GM19043 (cell line): ENCODE results near the gene PCDH1.
"Not testable (repeated sequence)": the region's sequence is repeated elsewhere in the genome, so short reads cannot be mapped to it uniquely, and the experiment has no call there.

Experiments
- ATAC-seq: cut with Tn5 transposase; IDR thresholded peaks from one replicate; pipeline ENCODE4 v1.9.1; 2021; ENCODE audit warnings: low read depth; ENCODE audit not compliant: unreplicated experiment

The PCDH1 gene

DNA sequence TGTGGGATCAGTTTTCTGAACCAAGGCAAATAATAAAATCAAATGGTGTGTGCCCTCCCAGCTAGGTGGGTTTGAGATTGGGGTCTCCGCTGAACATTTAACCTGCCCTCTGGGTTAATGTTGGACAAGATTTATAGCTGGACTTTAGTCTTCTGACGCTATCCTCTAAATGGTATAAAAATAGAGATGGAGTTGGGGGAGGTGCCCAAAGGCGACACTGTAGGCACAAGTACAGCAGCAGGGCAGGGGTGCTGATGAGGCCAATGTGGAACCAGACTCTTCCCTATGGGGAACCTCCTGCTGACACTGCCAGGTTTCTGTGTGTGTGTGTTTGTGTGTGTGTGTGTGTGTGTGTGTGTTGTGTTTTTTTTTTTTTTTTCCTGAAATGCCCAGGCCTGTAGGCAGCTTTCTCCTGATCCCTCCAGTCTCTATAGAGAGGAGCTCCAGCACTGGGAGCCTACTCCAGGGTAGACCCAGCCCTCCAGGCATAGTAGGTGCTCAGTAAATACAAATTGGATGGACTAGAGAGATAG lies 37.9 kb downstream of the PCDH1 start:
- no peak for ATAC-seq

- ATAC-seq: no peak
Observed at GRCh38 chr5:141839015-141839513, 39.1 kb downstream of the PCDH1 start.

GRCh38 chr5:141838326-141839014 lies 39.7 kb downstream of the PCDH1 start:
- no peak for ATAC-seq

- no peak for ATAC-seq
Observed at GRCh38 chr5:141835928-141836670, 42.1 kb downstream of the PCDH1 start.

GRCh38 chr5:141834331-141834730 lies 43.9 kb downstream of the PCDH1 start:
- no peak for ATAC-seq

GRCh38 chr5:141832131-141832530 lies 46.1 kb downstream of the PCDH1 start:
- ATAC-seq: no peak

- ATAC-seq: no peak
Observed at GRCh38 chr5:141828162-141828561, 50.0 kb downstream of the PCDH1 start.

- no peak for ATAC-seq
Observed at GRCh38 chr5:141826674-141827073, 51.5 kb downstream of the PCDH1 start.

- no peak for ATAC-seq
Observed at GRCh38 chr5:141825791-141826560, 52.2 kb downstream of the PCDH1 start.

GRCh38 chr5:141825241-141825671 lies 53.0 kb downstream of the PCDH1 start:
- ATAC-seq: no peak

GRCh38 chr5:141824717-141825116 lies 53.5 kb downstream of the PCDH1 start:
- no peak for ATAC-seq

GRCh38 chr5:141823056-141823455 lies 55.2 kb downstream of the PCDH1 start:
- no peak for ATAC-seq

DNA sequence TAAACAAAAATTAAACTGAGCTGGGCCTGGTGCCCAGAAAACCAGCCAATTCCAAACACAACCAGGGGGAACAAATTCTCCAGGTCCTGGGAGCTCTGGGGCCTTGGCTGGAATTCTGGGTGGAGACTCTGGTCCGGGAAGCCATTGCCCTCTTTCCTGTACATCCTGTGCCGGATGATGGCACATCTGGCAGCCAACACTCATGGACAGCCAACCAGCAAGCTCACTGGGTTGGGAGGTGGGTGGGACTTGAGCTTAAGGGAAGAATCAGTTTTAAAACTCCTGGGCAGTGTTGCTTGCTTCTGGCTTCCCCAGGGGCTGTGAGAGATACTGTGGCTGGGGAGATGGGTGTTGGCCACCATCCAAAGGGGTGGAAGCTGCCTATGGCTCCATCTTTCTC lies 56.1 kb downstream of the PCDH1 start:
- no peak for ATAC-seq

DNA sequence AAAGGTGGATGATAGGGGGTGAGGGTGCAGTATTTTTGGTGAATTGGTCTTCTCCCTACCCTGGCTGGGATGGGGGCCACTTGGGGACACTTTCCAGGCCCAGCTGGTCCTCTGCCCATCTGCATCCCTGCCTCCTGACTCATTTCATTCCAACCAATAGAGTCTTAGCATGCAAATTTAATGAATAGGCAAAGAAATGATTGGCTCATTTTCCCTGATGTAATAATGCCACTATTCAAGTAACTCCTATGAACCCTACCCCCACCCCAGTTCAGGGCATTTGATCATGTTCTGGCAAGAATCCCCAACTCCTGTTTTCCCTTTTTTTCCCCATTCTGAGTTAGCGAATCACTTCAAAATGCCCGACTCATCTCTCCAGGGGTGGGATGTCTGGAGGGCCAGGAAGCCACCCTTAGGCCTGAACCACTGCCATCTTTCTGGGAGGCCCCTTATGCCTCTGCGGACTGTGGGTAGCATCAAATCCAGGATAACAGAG lies 56.7 kb downstream of the PCDH1 start:
- ATAC-seq: no peak

DNA sequence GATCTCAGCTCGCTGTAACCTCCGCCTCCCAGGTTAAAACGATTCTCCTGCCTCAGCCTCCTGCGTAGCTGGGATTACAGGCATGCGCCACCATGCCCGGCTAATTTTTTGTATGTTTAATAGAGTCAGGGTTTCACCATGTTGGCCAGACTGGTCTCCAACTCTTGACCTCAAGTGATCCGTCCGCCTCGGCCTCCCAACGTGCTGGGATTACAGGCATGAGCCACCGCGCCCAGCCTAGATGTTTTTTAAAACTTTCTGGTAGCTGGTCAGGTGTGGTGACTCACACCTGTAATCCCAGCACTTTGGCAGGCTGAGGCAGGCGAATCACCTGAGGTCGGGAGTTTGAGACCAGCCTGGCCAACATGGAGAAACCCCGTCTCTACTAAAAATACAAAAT lies 57.5 kb downstream of the PCDH1 start:
- not testable (repeated sequence) for ATAC-seq

- ATAC-seq: no peak
Observed at GRCh38 chr5:141817631-141818030, 60.6 kb downstream of the PCDH1 start.

- ATAC-seq: no peak
Observed at GRCh38 chr5:141816598-141817399, 61.4 kb downstream of the PCDH1 start.

DNA sequence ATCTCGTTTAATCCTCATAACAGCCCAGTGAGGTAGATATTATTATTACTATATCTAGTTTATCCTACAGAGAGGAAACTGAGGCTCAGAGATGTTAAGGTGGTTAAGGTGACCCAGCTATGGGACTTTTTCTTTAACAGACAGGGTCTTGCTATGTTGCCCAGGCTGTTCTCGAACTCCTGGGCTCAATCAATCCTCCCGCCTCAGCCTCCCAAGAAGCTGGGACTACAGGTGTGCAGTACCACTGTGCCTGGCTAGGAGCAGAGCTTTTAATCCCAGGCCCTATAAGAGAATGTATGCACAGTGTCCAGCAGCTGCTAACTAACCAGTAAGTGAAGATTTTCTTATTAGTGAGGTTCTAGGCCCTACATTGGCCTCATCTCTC lies 62.4 kb downstream of the PCDH1 start:
- ATAC-seq: no peak

GRCh38 chr5:141815051-141815795 lies 63.0 kb downstream of the PCDH1 start:
- no peak for ATAC-seq
